Endometrium (tissue), 2 donors: ENCODE results near the gene AKAP13.

Experiments used
- FAIRE-seq: peaks from 2 replicates; lab custom pipeline; 2012; peaks lifted over from hg19 to GRCh38; lab: Jason Lieb, UNC
- donor health status: control.
- donor health status: control.

Gene AKAP13

DNA sequence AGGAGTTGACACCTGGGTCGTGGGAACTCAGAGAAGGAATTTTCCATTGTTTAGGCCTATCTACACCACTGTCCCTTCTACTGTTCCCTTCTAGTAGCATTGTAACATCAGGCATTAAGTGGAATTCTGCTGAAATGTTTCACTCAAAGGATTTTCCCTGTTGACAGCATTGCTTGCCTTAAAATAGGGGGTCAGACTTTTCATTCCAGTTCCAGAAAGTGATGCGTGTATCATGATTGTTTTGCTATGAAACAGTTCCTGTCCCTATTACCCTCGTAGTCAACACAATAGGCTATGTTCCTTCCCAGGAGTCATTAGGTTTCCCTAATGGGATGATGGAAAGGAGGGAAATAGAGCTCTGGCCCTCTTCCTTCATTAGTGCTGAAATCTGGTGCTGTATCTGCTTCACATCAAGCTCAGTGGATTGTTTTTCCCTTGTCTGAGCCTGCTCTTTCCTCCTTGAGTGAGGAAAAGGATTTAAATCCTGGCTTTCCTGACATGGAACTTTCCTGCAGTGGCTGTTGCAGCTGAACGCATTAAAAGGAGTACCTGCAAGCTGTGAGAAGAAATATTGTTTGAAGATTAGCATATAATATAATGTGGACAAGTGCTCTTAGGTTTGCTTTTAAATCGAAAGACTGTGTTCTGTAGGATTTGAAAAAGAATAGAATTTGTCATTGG, 218.5 kb downstream of the AKAP13 start:
- no peak for FAIRE-seq

DNA sequence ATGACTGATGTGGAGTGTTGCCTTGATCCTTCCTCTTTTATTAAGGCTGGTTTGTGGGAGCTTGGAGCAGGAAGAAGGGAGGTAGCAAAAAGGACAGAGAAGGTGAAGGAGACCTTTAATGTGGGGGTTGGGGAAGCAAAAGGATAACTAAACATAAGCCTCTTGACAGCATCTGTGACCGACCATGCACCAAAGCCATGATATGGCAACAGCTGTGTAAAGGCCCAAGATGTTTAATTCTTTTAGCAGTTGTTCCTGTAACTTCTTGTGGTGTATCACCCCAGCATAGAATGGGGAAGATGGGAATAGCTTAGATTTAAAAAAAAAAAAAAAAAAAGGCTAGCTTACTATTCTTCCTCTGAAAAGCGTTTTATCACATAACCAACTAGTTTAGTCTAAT, 219.6 kb downstream of the AKAP13 start:
- no peak for FAIRE-seq

DNA sequence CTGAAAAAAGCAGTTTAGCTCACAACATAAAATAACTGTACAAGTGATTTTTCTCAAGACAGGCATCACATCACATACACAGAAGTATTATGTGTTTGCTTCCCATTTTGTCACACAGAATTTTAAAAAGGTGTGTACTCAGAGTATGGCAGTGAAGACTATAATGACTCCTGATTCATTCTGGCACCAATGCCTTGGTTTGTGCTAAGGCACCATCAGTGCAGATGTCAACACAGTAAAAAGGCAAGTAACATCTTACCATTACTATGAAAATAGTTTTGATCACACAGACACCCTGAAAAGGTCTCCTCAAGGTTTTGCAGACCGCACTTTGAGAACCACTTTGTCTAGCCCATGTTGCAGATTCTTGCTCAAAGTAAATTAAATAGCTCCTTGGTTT, 222.8 kb downstream of the AKAP13 start:
- FAIRE-seq: no peak

DNA sequence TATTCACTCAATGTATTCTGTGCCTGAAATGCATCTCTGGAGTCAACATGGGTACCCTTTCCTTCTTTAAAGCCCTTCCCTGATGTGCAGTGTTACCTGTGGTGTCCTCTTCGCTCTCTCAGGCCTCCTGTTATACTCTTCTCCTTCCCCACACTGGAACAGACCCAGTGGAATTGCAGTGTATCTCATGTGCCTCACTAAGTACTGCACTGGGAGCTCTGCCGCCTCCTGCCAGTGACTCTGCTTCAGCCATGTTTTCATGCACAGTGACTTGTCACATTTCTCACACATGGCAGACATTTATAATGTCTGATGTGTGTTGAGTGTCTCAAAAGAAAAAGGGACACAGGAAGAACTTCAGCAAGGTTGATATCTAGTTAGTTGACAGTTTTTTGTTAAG, 223.3 kb downstream of the AKAP13 start:
- FAIRE-seq: no peak

DNA sequence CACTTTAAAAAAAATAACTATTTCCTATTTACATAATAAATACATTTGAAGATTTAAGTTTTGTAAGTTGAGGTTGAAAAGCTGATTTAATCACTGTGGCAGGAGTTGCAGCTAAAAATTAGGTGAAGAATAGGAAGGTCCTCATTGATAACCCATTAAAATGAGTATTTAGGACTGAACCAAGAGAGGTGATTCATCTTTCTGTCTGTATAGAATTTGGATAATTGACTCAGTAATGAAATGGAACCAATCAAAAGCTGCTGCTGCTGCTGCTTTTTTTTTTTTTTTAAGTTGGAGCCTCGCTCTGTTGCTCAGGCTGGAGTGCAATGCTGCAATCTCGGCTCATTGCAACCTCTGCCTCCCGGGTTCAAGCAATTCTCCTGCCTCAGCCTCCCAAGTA, 223.8 kb downstream of the AKAP13 start:
- no peak for FAIRE-seq

DNA sequence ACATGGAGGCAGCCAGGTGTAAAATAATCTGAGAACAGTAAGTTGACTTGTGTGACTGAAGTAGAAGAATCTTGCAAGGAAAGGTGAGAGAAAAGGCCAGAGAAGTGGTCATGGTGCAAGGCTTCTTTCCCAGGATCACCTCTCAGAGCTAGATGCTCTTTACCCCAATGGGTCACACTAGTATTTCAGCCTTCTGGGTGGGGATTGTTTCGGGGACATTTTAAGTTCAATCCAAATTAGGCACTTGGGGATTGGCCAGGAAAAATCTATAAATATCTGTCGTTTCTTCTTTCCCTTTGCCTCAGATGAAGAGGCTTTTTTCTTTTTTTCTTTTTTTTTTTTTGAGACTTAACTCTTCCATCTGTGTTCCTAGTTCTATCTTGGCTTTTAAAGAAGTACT, 226.3 kb downstream of the AKAP13 start:
- FAIRE-seq: no peak

DNA sequence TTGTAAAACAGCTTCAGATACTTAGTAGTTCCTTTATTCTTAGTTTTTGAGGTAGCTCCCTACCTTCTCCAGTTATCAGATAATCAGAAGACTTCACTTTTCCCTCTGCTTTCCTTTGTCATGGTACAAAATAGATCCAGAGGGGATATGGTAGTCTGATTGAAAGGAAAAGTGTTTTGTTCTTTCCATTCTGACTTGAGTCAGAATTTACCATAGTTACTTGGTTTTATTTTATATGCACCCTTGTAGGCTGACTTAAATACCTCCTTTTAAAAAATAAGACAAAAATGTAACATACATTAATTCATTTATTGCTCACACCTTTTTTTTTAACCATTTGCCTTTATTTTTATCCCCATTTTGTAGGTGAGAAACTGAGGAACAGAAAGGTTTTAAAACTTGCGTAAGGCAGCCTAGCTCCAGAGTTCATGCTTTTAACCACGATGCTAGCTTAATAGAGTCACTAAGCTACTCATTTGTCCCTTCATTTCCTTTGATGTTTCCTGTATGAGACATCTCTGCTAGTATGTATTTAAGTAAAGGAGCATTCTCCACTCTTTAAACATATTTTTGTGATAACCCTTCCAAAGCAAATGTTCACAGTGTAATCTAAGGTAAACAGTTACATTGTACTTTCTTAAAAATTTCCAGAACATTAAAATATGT, 226.9 kb downstream of the AKAP13 start:
- no peak for FAIRE-seq

DNA sequence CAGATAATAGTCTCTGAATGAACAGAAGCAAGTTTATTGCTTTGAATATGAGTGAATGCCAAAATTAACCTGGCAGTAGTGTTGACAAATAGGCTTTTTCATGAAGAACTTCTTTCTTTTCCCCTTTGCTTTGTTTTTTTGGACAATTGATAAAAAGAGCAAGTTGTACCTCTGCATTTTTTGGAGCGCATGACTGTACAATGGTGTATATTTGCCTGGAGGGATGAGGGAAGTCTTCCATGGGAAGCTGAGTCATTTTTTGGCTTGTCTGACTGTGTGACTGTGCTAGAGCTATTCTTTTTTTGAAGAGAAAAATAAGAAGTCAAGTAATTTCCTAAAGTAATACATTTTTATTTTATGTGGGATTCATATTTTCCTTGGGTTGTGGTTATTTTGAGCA, 227.4 kb downstream of the AKAP13 start:
- no peak for FAIRE-seq

DNA sequence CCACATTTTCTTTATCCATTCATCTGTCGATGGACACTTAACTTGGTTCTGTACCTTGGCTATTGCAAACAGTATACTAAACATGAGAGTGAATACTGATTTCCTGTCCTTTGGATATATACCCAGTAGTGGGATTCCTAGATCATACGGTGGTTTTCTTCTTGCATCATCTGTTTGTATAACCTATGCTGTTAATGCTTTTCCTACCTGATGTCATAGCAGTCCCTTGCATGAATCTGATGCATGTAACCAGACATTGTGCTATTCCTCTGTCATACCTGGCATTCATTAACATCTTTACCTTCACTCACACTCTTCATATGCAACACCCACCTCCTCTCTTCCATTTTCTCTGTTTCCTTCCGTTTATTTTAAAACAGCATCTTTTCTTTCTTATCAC, 229.1 kb downstream of the AKAP13 start:
- FAIRE-seq: no peak

DNA sequence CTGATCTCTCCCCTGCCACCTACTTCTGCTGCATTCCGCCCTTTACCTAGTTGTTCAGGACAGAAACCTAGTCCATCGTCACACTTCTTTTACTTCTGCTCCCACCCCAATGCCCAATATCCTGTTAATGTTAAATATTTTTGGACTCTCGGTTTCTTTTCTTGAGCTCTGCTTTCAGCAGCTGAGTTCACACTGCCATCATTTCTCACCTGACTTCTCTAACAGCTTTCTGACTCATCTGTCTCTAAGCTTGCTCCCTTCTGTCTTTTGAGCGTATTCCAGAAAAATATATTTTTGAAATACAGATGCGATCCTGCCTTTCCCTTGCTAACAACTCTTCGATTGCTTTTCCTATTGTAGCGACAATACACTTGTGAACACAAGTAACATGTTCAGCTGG, 231.0 kb downstream of the AKAP13 start:
- no peak for FAIRE-seq

DNA sequence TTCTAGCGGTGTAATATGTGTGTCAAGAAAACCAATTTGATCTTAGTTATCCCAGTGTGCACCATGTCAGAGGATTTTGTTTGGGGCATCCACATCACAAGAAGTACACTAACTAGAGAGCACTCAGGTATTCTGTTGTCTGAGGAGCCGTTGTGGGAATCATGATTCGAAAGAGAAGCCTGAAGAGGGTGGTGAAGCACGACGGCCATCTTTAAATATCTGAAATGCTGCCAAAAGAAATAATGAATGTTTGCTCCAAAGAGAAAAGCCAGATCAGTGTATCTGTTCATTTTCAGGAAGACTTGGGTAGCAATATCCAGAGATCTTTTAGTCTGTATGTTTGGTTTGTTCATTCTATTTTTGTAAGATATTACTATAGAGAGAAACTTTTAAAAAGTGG, 233.7 kb downstream of the AKAP13 start:
- FAIRE-seq: peak; percentile 55

DNA sequence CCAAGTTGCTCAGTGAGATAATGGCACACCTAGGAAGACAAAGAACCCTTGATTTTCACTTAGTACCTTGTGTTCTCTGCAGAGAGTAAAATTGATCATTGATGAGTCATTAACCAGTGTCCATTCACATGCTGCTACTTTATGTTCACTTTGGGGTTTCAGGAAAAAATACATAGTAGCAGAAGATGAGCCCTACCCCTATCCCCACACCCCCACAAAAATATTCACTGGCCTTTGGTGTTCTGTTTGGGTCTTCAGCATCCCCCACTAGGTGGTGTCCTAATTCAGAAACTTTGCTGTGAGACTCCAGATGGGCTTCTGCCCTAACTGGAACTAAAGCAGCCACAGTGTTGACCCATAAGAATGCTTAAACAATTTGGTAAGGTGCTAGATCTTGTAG, 235.5 kb downstream of the AKAP13 start:
- peak; percentile 33 for FAIRE-seq

DNA sequence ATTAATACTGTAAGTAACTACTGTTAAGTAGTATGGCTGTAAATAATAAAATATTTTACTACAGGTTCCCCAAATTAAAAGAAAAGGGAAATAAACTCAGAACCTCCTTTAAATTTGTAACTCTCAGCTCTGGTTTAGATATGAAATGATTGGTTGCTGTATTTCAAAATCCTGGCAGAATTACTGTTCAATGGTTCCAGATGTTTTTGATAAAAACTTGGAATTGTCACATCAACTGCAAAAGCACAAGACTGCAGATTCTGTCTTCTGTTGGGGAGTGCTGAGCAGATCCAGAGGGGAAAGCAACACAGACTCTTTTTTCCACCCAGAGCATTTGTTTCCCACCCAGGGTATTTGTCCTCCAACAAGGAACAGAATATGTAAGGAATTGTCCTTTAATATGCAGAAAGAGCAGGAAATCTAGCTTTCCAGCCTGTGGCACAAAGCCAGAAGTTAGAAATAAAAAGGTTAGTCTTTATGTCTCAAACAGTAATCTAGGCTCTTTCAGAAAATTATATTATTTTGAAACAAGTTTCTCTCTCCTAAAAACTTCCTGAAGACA, 236.2 kb downstream of the AKAP13 start:
- peak; percentile 90 for FAIRE-seq

DNA sequence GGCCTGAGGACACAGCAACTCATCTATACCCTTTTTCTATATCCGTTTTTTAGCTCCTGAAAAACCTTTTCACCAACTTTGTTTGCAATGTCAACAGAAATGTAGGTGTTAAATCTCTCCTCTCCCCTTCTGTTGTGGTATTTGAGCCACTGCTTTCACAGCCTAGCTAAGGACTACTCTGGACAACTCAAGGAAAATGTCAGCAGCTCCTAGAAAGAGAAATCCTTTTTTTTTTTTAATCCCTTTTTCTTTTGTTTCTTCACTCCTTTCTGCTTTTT, 237.8 kb downstream of the AKAP13 start:
- FAIRE-seq: no peak

DNA sequence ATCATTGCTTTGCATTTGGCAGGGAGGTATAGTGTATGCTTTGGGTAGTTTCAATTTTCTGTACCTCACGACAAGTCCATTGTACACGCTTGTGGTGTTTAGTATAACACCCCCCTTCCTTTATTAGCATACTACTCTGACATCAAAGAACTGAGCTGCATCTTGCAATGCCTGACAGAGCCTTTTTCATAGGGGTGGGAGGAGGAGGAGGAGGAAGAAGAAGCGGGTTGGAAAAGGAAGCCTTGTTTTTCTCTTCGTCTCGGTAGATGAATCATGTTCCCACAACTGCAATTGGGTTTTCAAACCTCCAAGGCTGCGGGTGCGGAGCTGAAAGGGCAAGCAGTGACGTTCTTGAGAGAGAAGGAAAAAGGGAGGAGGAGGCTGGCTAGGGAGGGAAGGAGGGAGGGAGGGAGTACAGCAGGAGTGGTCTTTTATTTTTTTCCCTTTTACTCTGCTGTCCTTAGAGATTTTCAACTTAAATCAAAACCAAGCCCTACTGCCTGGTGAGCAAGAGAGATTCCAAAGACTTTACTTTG, 238.6 kb downstream of the AKAP13 start:
- FAIRE-seq: peak; percentile 70

DNA sequence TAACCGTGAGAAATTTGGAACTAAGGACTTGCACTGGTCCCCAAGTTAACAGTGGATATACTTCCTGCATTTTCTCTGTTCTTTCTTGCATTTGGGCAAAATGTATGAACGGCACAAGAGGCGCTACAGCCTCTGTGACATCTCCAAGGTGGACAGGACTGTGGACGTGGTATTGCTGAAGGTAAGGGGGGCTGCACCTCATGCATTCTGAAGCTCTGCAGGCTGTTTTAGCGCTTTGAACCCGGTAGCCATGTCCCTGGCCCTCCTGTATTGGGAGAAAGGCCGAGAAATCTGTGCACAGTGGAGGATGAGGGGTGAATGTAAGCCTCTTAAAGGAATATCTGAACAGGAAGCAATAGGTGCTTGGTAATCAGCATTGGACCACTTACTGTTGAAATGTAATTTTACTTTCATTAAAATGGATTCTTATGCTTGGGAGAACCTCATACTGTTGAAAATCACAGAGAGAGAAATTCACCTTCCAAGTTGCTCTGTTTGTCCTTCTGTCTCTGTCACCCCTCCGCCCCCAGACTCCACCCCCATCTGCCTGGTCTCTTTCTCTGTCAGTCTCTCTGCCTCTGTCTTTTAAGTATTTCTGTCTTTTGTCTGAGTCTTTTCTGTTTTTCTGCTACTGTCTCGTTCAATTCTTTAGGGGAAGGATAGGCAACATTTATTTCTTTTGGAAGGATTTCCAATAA, 239.7 kb downstream of the AKAP13 start:
- FAIRE-seq: no peak

DNA sequence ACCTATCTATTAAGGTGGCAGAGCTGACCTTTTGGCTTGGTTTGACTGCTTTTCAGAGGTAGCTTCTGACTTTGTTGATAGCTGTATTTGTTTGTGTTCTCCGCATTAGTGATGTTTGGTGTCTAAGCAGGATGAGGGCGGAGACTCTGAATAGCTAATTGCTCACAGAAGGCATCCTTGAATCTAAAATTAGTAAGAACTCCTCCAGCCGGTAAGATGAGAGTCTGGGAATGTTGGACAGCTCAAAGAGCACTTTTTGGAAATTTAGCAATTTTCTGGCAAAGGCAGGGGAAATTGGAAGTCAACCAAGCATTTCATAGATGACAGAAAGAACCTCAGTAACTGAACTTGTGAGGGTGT, 240.3 kb downstream of the AKAP13 start:
- FAIRE-seq: peak; percentile 76

DNA sequence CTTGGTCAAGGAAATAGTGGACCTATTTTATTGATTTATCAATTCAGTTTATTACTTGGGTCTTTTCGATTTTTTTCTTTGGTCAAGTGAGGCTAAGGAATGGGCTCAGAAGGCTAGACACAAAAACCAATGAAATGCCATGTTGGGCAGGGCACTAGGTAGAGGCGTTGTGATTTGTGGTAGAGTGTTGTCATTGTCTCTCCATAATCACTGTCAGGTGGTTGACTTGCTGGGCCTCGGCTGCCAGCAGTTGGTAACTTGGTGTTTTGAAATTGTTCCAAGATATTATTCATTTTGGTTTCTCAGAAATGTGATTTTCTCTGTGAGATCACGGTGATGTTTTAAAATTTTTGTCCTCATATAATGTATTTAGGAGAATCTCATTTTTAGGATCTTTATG, 240.7 kb downstream of the AKAP13 start:
- FAIRE-seq: no peak

DNA sequence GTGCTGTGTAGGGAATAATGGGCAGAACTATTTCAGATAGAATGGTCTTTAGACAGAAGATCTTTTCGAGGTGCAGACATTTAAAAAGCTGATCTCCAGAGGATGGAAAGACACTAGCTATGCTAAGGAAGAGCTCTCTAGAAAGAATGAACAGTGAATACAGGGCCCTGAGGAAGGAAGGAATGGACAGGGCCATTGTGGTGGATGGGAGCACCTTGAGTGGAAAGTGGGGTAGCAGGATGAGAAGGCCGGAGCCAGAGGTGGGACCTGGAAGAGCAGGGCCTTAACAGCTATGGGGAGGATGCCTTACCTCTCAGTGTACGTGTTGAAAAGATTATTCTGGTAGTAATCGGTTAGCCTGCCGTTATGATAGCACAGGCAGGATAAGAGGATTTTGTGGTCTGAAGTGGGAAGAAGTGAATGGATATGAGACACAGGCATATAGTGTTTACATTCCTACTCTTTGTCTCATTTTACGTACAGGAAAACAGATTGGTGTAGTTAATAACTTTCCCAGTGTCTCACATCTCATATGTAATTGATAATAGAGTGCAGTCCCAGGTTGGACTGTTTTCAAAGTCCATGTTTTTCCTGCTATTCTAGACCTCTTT, 241.9 kb downstream of the AKAP13 start:
- no peak for FAIRE-seq

DNA sequence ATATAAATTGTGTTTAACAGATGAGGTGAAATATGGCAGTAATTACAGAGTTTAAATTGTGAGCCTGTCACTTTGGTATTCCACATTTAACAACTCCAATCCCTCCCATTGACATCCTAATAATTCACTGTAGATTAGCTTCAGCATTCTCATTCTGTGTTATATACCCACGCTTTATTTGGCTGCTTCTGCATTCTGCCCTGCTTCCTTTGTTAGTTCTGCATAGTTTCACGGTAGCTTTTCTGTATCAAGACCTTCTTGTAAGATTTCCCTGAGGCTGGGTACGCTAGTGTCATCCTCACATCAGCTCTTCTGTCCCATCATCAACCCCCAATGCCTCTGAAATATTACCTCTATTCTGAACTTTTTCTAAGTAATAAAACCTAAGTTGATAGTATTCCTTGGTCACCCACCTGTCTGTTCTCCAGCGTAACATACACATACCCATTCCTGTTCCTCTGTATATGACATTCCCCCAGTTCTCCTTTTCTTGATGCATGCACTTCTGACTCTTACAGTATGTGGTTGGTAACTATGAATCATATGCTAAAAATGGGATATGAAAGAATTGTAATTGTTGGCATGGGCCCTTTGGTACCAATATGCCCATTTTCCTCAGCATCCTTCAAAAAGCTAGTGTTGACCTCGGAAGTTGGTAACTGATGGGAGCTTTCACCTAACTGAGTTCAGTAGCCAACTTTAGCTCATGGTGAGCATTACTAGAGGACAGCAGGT, 243.1 kb downstream of the AKAP13 start:
- FAIRE-seq: no peak

DNA sequence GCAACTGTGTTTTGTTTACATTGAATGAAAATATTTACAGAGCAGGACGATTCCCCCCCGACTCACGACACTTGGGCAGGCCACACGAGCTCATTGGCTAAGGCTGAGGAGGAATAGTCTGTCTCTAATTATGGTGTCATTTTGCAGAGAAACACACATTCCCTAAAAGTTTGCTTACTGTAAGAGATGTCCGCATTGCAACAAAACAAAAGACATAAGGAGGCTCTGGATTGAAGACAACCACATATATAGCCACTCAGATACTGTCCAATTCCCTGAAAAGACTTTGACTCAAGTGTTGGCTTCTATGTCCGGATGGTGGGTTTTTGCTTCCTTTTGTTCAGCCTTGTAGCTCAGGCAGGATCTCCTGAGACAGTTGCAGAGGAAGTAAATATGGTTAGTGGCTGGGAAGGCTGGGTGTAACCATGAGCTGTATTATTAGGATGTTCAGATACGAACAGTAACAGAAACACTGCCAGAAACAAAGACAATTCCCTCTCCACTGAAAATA, 243.9 kb downstream of the AKAP13 start:
- FAIRE-seq: no peak
